NT2/D1 (cell line): ENCODE measurements around the gene PGD.
"Not testable (repeated sequence)": the region's sequence is repeated elsewhere in the genome, so short reads cannot be mapped to it uniquely, and the experiment has no call there.

Experiments used
- DNase-seq: peaks from one replicate; pipeline ENCODE4 v3.0.0-alpha.2; 2011; ENCODE audit warnings: low read depth, low spot score
- H3K27me3 ChIP-seq: 2 replicates; pipeline ENCODE4 v1.6.0; 2011; ENCODE audit warnings: mild to moderate bottlenecking; ENCODE audit not compliant: insufficient read length, insufficient read depth
- H3K36me3 ChIP-seq: 2 replicates; pipeline ENCODE4 v1.6.1; 2011; ENCODE audit warnings: mild to moderate bottlenecking, low read length, mixed read lengths; ENCODE audit not compliant: insufficient read depth, insufficient read length
- H3K4me1 ChIP-seq: 2 replicates; pipeline ENCODE4 v1.5.1; 2011; ENCODE audit not compliant: insufficient read depth, insufficient read length
- H3K4me3 ChIP-seq: 2 replicates; pipeline ENCODE4 v1.5.1; 2011; ENCODE audit warnings: low read depth; ENCODE audit not compliant: insufficient read length
- H3K9ac ChIP-seq: 2 replicates; pipeline ENCODE4 v1.6.0; 2011; ENCODE audit warnings: low read depth; ENCODE audit not compliant: insufficient read length
- H3K9me3 ChIP-seq: 2 replicates; pipeline ENCODE4 v1.5.1; 2011; ENCODE audit warnings: mild to moderate bottlenecking, low read length; ENCODE audit not compliant: insufficient read depth
- SUZ12 ChIP-seq: IDR thresholded peaks from 2 replicates; pipeline ENCODE4 v1.6.1; 2011; ENCODE audit not compliant: insufficient read length, insufficient read depth; ENCODE audit errors: extremely low read depth
- YY1 ChIP-seq: IDR thresholded peaks from 2 replicates; pipeline ENCODE4 v1.6.1; 2011; ENCODE audit not compliant: insufficient read length, insufficient read depth
- ZNF274 ChIP-seq: IDR thresholded peaks from 2 replicates; pipeline ENCODE4 v1.6.1; 2011; ENCODE audit warnings: mild to moderate bottlenecking, low read depth, low read length

Gene PGD

GRCh38 chr1:10398734-10399443 lies at the start of gene PGD:
TSS of gene PGD (plus strand) at chr1:10399064. CDS start at chr1:10399118, 54 bp downstream.
- Histone ChIP-seq H3K36me3 (peaks cover 20% of the 10 kb centered on the region), H3K27me3 (no peaks in the 10 kb centered on the region), H3K9me3 (peaks cover 9% of the 10 kb centered on the region; the same call in 1 of the 2 replicates), H3K4me3 (peak within 1 kb of the TSS; percentile 88), H3K4me1 (no peaks in the 10 kb centered on the region), H3K9ac (peak within 1 kb of the TSS; percentile 96)
- no peak for TF ChIP-seq SUZ12
- no peak for TF ChIP-seq ZNF274
- TF ChIP-seq YY1, result peak; percentile 17
- peak; percentile 89 for DNase-seq

- H3K9ac ChIP-seq, result no peak overlapping the region
Observed at GRCh38 chr1:10353282-10353681, 45.6 kb upstream of the PGD start.

GRCh38 chr1:10353693-10354092 lies 45.2 kb upstream of the PGD start:
- TF ChIP-seq SUZ12 (no peak), YY1 (no peak), ZNF274 (no peak)
- Histone ChIP-seq H3K4me1 (no peaks in the 10 kb centered on the region), H3K36me3 (peaks cover 2% of the 10 kb centered on the region), H3K4me3 (no peak overlapping the region), H3K9ac (no peak overlapping the region), H3K27me3 (no peaks in the 10 kb centered on the region), H3K9me3 (no peaks in the 10 kb centered on the region)
- no peak for DNase-seq

More at GRCh38 chr1:10353282-10353681, 45.6 kb upstream of the PGD start:
- H3K36me3 ChIP-seq, result peaks cover 2% of the 10 kb centered on the region
- H3K4me3 ChIP-seq, result no peak overlapping the region
- H3K27me3 ChIP-seq, result no peaks in the 10 kb centered on the region
- TF ChIP-seq YY1, result no peak
- TF ChIP-seq ZNF274, result no peak
- TF ChIP-seq SUZ12, result no peak
- H3K4me1 ChIP-seq, result no peaks in the 10 kb centered on the region
- H3K9me3 ChIP-seq, result no peaks in the 10 kb centered on the region
- no peak for DNase-seq

- no peak for TF ChIP-seq YY1
- no peak for TF ChIP-seq ZNF274
- no peak for TF ChIP-seq SUZ12
- Histone ChIP-seq H3K9me3 (no peaks in the 10 kb centered on the region), H3K9ac (no peak overlapping the region)
Observed at GRCh38 chr1:10360045-10360444, 38.8 kb upstream of the PGD start.

GRCh38 chr1:10361515-10361914 lies 37.3 kb upstream of the PGD start:
- TF ChIP-seq YY1, result no peak
- no peak for TF ChIP-seq ZNF274
- TF ChIP-seq SUZ12, result no peak
- DNase-seq, result no peak
- Histone ChIP-seq H3K27me3 (no peaks in the 10 kb centered on the region), H3K9ac (no peak overlapping the region), H3K9me3 (no peaks in the 10 kb centered on the region), H3K4me3 (no peak overlapping the region), H3K4me1 (no peaks in the 10 kb centered on the region), H3K36me3 (peaks cover 26% of the 10 kb centered on the region)

More at GRCh38 chr1:10360045-10360444, 38.8 kb upstream of the PGD start:
- no peaks in the 10 kb centered on the region for H3K4me1 ChIP-seq
- no peaks in the 10 kb centered on the region for H3K27me3 ChIP-seq
- no peak for DNase-seq
- H3K4me3 ChIP-seq, result no peak overlapping the region
- peaks cover 14% of the 10 kb centered on the region for H3K36me3 ChIP-seq

- no peak for DNase-seq
- H3K36me3 ChIP-seq, result peaks cover 35% of the 10 kb centered on the region
- no peak for TF ChIP-seq SUZ12
- TF ChIP-seq YY1, result no peak
- TF ChIP-seq ZNF274, result no peak
Observed at GRCh38 chr1:10368194-10368593, 30.7 kb upstream of the PGD start.

GRCh38 chr1:10374442-10374860 lies 24.4 kb upstream of the PGD start:
- no peak for DNase-seq

More at GRCh38 chr1:10368194-10368593, 30.7 kb upstream of the PGD start:
- Histone ChIP-seq H3K27me3 (no peaks in the 10 kb centered on the region), H3K9me3 (no peaks in the 10 kb centered on the region), H3K4me1 (no peaks in the 10 kb centered on the region), H3K4me3 (no peak overlapping the region), H3K9ac (no peak overlapping the region)

GRCh38 chr1:10377365-10378029 lies 21.4 kb upstream of the PGD start:
- not testable (repeated sequence) for H3K27me3 ChIP-seq, H3K9ac ChIP-seq, H3K4me3 ChIP-seq, H3K9me3 ChIP-seq, H3K4me1 ChIP-seq, DNase-seq
- H3K36me3 ChIP-seq, result peaks cover 38% of the 10 kb centered on the region

More at GRCh38 chr1:10374442-10374860, 24.4 kb upstream of the PGD start:
- Histone ChIP-seq H3K36me3 (peaks cover 43% of the 10 kb centered on the region), H3K9me3 (no peaks in the 10 kb centered on the region), H3K4me1 (peaks cover 2% of the 10 kb centered on the region), H3K4me3 (no peak overlapping the region), H3K27me3 (no peaks in the 10 kb centered on the region), H3K9ac (no peak overlapping the region)
- TF ChIP-seq YY1, result no peak
- TF ChIP-seq SUZ12, result no peak
- no peak for TF ChIP-seq ZNF274
